Measurements from ENCODE around the gene C19orf18.

C19orf18 gene

GRCh38 chr19:58002384-58003173 is 28.2 kb upstream of the C19orf18 start, which contains the start of gene ZNF606:
Gene ZNF606 (minus strand): TSS chr19:58002820. CDS start chr19:58001319, 1,501 bp downstream.
- Histone ChIP-seq H3K36me3 (peaks cover 20% of the 10 kb centered on the region), H3K9me3 (peaks cover 4% of the 10 kb centered on the region), H3K4me3 (ENCODE audit: low read depth in 1 of 2, low read length in 1 of 2) (peak within 1 kb of the TSS; percentile 71 to 86), H3K27ac (peak within 1 kb of the TSS; percentile 87), H3K4me1 (ENCODE audit: control insufficient read depth in 1 of 2, insufficient read depth in 1 of 2, low read depth in 1 of 2, low read length in 1 of 2) (peaks cover 14 to 23% of the 10 kb centered on the region in 2 experiments), H3K27me3 (no peaks in the 10 kb centered on the region)
- TF ChIP-seq, protein P1, sequence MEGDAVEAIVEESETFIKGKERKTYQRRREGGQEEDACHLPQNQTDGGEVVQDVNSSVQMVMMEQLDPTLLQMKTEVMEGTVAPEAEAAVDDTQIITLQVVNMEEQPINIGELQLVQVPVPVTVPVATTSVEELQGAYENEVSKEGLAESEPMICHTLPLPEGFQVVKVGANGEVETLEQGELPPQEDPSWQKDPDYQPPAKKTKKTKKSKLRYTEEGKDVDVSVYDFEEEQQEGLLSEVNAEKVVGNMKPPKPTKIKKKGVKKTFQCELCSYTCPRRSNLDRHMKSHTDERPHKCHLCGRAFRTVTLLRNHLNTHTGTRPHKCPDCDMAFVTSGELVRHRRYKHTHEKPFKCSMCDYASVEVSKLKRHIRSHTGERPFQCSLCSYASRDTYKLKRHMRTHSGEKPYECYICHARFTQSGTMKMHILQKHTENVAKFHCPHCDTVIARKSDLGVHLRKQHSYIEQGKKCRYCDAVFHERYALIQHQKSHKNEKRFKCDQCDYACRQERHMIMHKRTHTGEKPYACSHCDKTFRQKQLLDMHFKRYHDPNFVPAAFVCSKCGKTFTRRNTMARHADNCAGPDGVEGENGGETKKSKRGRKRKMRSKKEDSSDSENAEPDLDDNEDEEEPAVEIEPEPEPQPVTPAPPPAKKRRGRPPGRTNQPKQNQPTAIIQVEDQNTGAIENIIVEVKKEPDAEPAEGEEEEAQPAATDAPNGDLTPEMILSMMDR (IDR thresholded peaks at IDR 0.05), result peak; percentile 10

- Histone ChIP-seq H3K9me3 (peaks cover 8% of the 10 kb centered on the region), H3K27ac (peak overlapping the region; percentile 87), H3K27me3 (no peaks in the 10 kb centered on the region), H3K36me3 (peaks cover 22% of the 10 kb centered on the region), H3K4me3 (ENCODE audit: low read depth in 1 of 2, low read length in 1 of 2) (peak overlapping the region; percentile 71 to 86), H3K4me1 (ENCODE audit: control insufficient read depth in 1 of 2, insufficient read depth in 1 of 2, low read depth in 1 of 2, low read length in 1 of 2) (peaks cover 14 to 23% of the 10 kb centered on the region in 2 experiments)
- TF ChIP-seq, protein P1 (IDR thresholded peaks at IDR 0.05), result no peak
Observed at GRCh38 chr19:58001895-58002369, 27.6 kb upstream of the C19orf18 start.

GRCh38 chr19:58000677-58001076 is 26.3 kb upstream of the C19orf18 start:
- peaks cover 8% of the 10 kb centered on the region for H3K9me3 ChIP-seq
- H3K36me3 ChIP-seq, result peaks cover 22% of the 10 kb centered on the region
- no peaks in the 10 kb centered on the region for H3K27me3 ChIP-seq
- H3K4me1 ChIP-seq (ENCODE audit: control insufficient read depth in 1 of 2, insufficient read depth in 1 of 2, low read depth in 1 of 2, low read length in 1 of 2), result peaks cover 14 to 23% of the 10 kb centered on the region in 2 experiments
- no peak overlapping the region for H3K27ac ChIP-seq
- TF ChIP-seq, protein P1 (IDR thresholded peaks at IDR 0.05), result no peak
- H3K4me3 ChIP-seq (ENCODE audit: low read depth in 1 of 2, low read length in 1 of 2), result no peak overlapping the region

DNA sequence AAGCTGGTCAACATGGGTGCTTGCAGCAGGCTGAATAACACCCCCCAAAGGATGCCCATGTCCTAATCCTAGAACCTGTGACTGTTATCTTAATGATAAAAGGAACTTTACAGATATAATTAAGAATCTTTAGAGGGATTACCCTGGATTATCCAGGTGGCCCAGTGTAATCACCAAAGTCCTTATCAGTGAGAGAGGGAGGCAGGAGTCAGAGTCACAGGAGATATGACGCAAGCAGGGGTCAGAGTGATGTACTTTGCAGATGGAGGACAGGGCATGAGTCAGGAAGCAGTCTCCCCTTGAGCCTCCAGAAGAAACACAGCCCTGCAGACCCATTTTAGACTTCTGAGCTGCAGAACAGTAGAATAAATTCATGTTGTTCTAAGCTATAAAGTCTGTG is 18.5 kb upstream of the C19orf18 start:
- no peak overlapping the region for H3K4me3 ChIP-seq (ENCODE audit: low read depth in 1 of 2, low read length in 1 of 2)
- peaks cover 25% of the 10 kb centered on the region for H3K9me3 ChIP-seq
- H3K4me1 ChIP-seq (ENCODE audit: control insufficient read depth in 1 of 2, insufficient read depth in 1 of 2, low read depth in 1 of 2, low read length in 1 of 2), result no peaks in the 10 kb centered on the region
- no peaks in the 10 kb centered on the region for H3K27me3 ChIP-seq
- H3K36me3 ChIP-seq, result peaks cover 13% of the 10 kb centered on the region
- TF ChIP-seq, protein P1 (IDR thresholded peaks at IDR 0.05), result no peak
- no peak overlapping the region for H3K27ac ChIP-seq

GRCh38 chr19:57978586-57979289 is 4.4 kb upstream of the C19orf18 start:
- Histone ChIP-seq H3K4me1 (ENCODE audit: control insufficient read depth in 1 of 2, insufficient read depth in 1 of 2, low read depth in 1 of 2, low read length in 1 of 2) (no peaks in the 10 kb centered on the region), H3K36me3 (peaks cover 15% of the 10 kb centered on the region), H3K4me3 (ENCODE audit: low read depth in 1 of 2, low read length in 1 of 2) (no peak overlapping the region), H3K9me3 (peaks cover 76% of the 10 kb centered on the region), H3K27ac (no peak overlapping the region), H3K27me3 (no peaks in the 10 kb centered on the region)
- TF ChIP-seq, protein P1 (IDR thresholded peaks at IDR 0.05), result no peak
